Heart left ventricle (tissue), 16 donors: ENCODE data around the gene BET1L. TPM values are rescaled to one million over a fixed set of nuclear protein-coding genes. Genes with fewer than 3 reads are reported as not detected.
"Not testable (repeated sequence)": the region's sequence is repeated elsewhere in the genome, so short reads cannot be mapped to it uniquely, and the experiment has no call there.

ENCODE experiments used
- ATAC-seq, 4 donors: fragments of 200-7000 bp; cut with Tn5 transposase; one replicate each; pipeline ENCODE4 v1.9.1; 2020 to 2022; ENCODE audit warnings: moderate library complexity in 4 of 4, mild to moderate bottlenecking in 3 of 4, moderate number of reproducible peaks in 1 of 4
- DNase-seq, 5 donors: peaks; one replicate each; pipeline ENCODE4 v3.0.0-alpha.2; 2020
- H3K27ac ChIP-seq, 12 donors: fragments of 200-600 bp; sonication (generic) in 4 of 12; one replicate each; pipeline versions ENCODE4 v1.5.0 to v1.8.0; 2016 to 2022; ENCODE audit warnings: mild to moderate bottlenecking in 2 of 12
- H3K27me3 ChIP-seq, 9 donors: fragments of 200-600 bp; sonication (generic) in 2 of 9; one replicate each; pipeline versions ENCODE4 v1.5.1 to v1.8.0; 2016 to 2022; ENCODE audit warnings: mild to moderate bottlenecking in 3 of 9
- H3K36me3 ChIP-seq, 9 donors: fragments of 200-600 bp; sonication (generic) in 2 of 9; one replicate each; pipeline versions ENCODE4 v1.5.0 to v1.8.0; 2018 to 2022; ENCODE audit warnings: mild to moderate bottlenecking in 2 of 9
- H3K4me1 ChIP-seq, 12 donors: fragments of 200-600 bp; sonication (generic) in 4 of 12; one replicate each; pipeline versions ENCODE4 v1.5.0 to v1.8.0; 2016 to 2022; ENCODE audit warnings: mild to moderate bottlenecking in 3 of 12
- H3K4me3 ChIP-seq, 12 donors: fragments of 200-600 bp; sonication (generic) in 4 of 12; one replicate each; pipeline versions ENCODE4 v1.5.0 to v1.8.0; 2017 to 2022; ENCODE audit warnings: mild to moderate bottlenecking in 9 of 12, moderate library complexity in 4 of 12
- H3K9me3 ChIP-seq, 12 donors: fragments of 200-600 bp; sonication (generic) in 4 of 12; one replicate each; pipeline versions ENCODE4 v1.5.0 to v1.8.0; 2016 to 2022; ENCODE audit warnings: mild to moderate bottlenecking in 1 of 12
- CTCF ChIP-seq, 12 donors: fragments of 200-600 bp; sonication (generic) in 4 of 12; IDR thresholded peaks; one replicate each; pipeline versions ENCODE4 v1.5.0 to v1.8.0; 2018 to 2022; ENCODE audit warnings: antibody characterized with exemption in 12 of 12, mild to moderate bottlenecking in 5 of 12
- WGBS, 4 donors: extraction: QIAGEN DNeasy Blood & Tissue Kit in 2 of 4; methylation state at CpG; one replicate each; pipeline versions ENCODE4 v1.1.5 to v1.1.7; 2013 to 2018; 5-methylcytosine and 5-hydroxymethylcytosine counted together
- intact Hi-C, 10 donors: fragments of 100-400 bp; cut with DNase I; formaldehyde crosslinking; loops; one replicate each; pipeline versions ENCODE4 v1.11.1 to v1.14.2; 2022
- polyA plus RNA-seq, 2 donors: library from polyadenylated mRNA; stranded (reverse); fragments of 200-250 nt; gene quantifications; one replicate each; pipeline ENCODE4 v1.2.3, GENCODE V29; 2013
- total RNA-seq, 9 donors: library from RNA; depleted of rRNA in 2 of 9; stranded (reverse); fragments of >200 nt in 2 of 9; fragmentation: NEBNext Ultra II Directional in 3 of 9; extraction: Animal tissue kit (Norgen Biotek cat#: 25700) in 3 of 9; gene quantifications; one replicate each; pipeline versions ENCODE4 v1.1.0 to v1.2.4, GENCODE V29; 2016 to 2023
- donor health status: ischemic (EF 13 %, LVEDD 7.1; RV severe dilation, severe dysfunction).
- donor health status: healthy with polysubstance abuse.
- donor health status: DM: no; HTN: yes; CAD: no.
- donor health status: DM: no; HTN: no; CAD: no.
- donor health status: ischemic (EF 25% LVEDD 6.9; RV normal size, moderate dysfunction).
- donor health status: ischemic (EF 25% LVEDD 5.7; RV mildly dilated, moderate dysfunction).
- donor health status: healthy.
- donor health status: DM: yes; HTN: yes; CAD: no.
- donor health status: ischemic (EF 35%, LVEDD 5.7; RV mildly dilated, moderate dysfunction).
- donor health status: nonischemic (EF 11% LVEDD 7.7; RV severe dilation, severe dysfunction).
- donor health status: DM: yes; HTN: yes; CAD: no.
- donor health status: PGD.
- donor health status: ischemic (EF 29% LVEDD 5.4; RV normal size, mild dysfunction).
- donor health status: nonischemic (EF 23%, LVEDD 6.1; RV moderate dilation, normal function).

BET1L gene
- total and polyA plus RNA-seq, 11 donors: 12.9 to 32.2 (median 20.9) TPM

DNA sequence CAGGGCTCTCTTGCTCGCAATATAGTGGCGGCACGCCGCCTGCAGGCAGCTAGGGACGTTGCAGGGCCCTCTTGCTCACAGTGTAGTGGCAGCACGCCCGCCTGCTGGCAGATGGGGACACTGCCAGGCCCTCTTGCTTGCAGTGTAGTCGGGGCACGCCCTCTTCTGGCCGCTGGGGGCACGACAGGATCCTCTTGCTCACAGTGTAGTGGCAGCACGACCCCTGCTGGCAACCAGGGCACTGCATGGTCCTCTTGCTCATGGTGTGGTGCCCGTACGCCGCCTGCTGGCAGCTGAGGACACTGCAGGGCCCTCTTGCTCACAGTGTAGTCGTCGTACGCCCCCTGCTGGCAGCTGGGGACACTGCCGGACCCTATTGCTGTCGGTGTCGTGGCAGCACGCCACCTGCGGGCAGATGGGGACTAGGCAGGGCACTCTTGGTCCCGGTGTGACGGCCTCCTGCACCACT, 17.3 kb downstream of the BET1L start:
- H3K36me3 ChIP-seq, H3K27ac ChIP-seq, H3K4me1 ChIP-seq, H3K4me3 ChIP-seq, intact Hi-C loops, H3K9me3 ChIP-seq, H3K27me3 ChIP-seq: not testable (repeated sequence)
- peak; percentile 51 to 81 (median 80) for ATAC-seq
- 56 to 68% methylated on average over 10 of the region's 25 CpGs; no CpG with 5 or more reads in 2 of the 4 donors for WGBS, 4 donors
- peak in 7 of 12 donors; percentile 9 to 42 (median 23) for TF ChIP-seq CTCF (IDR thresholded peaks at IDR 0.05)
- DNase-seq: peak; percentile 6 to 54 (median 29)

DNA sequence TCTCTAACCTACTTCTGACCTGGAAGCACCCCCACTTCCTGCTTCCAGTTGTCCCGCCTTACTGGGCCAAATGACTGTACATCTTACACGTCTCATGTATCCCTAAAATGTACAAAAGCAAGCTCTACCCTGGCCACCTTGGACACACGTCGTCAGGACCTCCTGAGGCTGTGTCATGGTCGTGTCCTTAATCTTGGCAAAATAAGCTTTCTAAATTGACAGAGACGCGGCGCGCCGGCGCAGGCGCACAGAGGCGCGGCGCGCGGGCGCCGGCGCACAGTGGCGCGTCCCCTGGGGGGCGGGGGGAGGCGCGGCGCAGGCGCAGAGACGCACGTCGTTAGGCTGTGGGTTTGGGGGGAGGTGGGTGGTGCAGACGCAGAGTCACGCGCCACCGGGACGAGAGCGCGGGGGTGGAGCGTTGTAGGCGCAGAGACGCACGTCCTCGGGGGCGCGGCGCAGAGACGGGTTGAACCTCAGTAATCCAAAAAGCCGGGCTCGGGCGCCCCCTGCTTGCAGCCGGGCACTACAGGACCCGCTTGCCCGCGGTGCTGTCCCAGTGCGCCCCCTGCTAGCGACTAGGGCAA, 17.9 kb downstream of the BET1L start:
- H3K27me3 ChIP-seq, H3K9me3 ChIP-seq, H3K4me3 ChIP-seq, H3K4me1 ChIP-seq, H3K27ac ChIP-seq, H3K36me3 ChIP-seq, intact Hi-C loops: not testable (repeated sequence)
- WGBS, 4 donors: 80 to 82% (median 81%) methylated on average over 40 to 48 of the region's 55 CpGs
- ATAC-seq: peak; percentile 35 to 76 (median 58)
- DNase-seq: peak in 3 of 5 donors; percentile 21 to 58 (median 22)

DNA sequence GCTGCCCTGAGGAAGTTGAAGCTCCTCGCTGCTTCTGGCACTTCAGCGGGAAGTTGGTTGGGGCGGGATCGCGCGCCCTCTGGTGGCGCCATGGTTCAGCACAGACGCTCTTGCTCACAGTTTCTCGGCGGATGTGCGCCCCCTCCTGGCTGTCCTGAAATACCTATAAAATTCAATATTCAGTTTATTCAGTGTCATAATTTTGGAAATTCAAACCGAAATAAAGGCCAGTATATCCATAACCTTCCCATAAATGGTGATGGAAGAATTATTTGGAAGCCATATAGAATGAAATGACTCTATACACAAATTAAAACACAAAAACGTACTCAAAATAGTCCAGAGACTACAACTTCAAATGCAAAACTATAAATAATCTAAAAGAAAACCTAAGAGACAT, 27.0 kb downstream of the BET1L start:
- H3K27me3 ChIP-seq, intact Hi-C loops, DNase-seq, H3K4me3 ChIP-seq, H3K4me1 ChIP-seq, ATAC-seq, H3K36me3 ChIP-seq, H3K9me3 ChIP-seq, H3K27ac ChIP-seq: not testable (repeated sequence)
- WGBS, 4 donors: 0% methylated on average over 1 to 2 of the region's 13 CpGs; no CpG with 5 or more reads in 1 of the 4 donors
- peak in 7 of 12 donors; percentile 18 to 40 (median 35) for TF ChIP-seq CTCF (IDR thresholded peaks at IDR 0.05)

Other genes starting within 250 kb of the BET1L start
- gene SCGB1C1, start 14.3 kb downstream of the BET1L start, total RNA-seq: not detected
- gene SCGB1C1, start 14.3 kb downstream of the BET1L start, polyA plus RNA-seq: not detected
- 10 to 100 TPM; 48.7 to 94.1 (median 74.3) TPM for gene RIC8A, start 309 bp upstream of the BET1L start, total RNA-seq
- 10 to 100 TPM; 32.7 to 99.5 TPM for gene RIC8A, start 309 bp upstream of the BET1L start, polyA plus RNA-seq
- gene SIRT3, start 28.9 kb upstream of the BET1L start, total RNA-seq: 10 to 100 TPM; 21.6 to 46.5 (median 27.8) TPM
- gene SIRT3, start 28.9 kb upstream of the BET1L start, polyA plus RNA-seq: 10 to 100 TPM; 21.2 to 23.6 TPM
- 100 to 1,000 TPM in 2 of 9 donors, 10 to 100 TPM in 7; 75.1 to 110 (median 87.5) TPM for gene PSMD13, start 29.6 kb upstream of the BET1L start, total RNA-seq
- gene PSMD13, start 29.6 kb upstream of the BET1L start, polyA plus RNA-seq: 100 to 1,000 TPM; 119 to 140 TPM
- gene NLRP6, start 71.0 kb upstream of the BET1L start, total RNA-seq: under 1 TPM in 4 of 9 donors, not detected in 5; 0.09 to 0.20 (median 0.16) TPM
- under 1 TPM in 1 of 2 donors, not detected in 1; 0.14 TPM for gene NLRP6, start 71.0 kb upstream of the BET1L start, polyA plus RNA-seq
- 10 to 100 TPM in 2 of 9 donors, 1 to 10 TPM in 7; 4.5 to 11.1 (median 6.2) TPM for gene PGGHG, start 81.7 kb upstream of the BET1L start, total RNA-seq
- 10 to 100 TPM in 1 of 2 donors, 1 to 10 TPM in 1; 9.4 to 15.7 TPM for gene PGGHG, start 81.7 kb upstream of the BET1L start, polyA plus RNA-seq
- not detected for gene IFITM5, start 92.1 kb upstream of the BET1L start, total RNA-seq
- gene IFITM5, start 92.1 kb upstream of the BET1L start, polyA plus RNA-seq: not detected
- 100 to 1,000 TPM; 116 to 412 (median 149) TPM for gene IFITM2, start 100.4 kb upstream of the BET1L start, total RNA-seq
- 100 to 1,000 TPM; 270 to 501 TPM for gene IFITM2, start 100.4 kb upstream of the BET1L start, polyA plus RNA-seq
- 100 to 1,000 TPM in 6 of 9 donors, 10 to 100 TPM in 3; 61.3 to 277 (median 127) TPM for gene IFITM1, start 106.6 kb upstream of the BET1L start, total RNA-seq
- 100 to 1,000 TPM; 158 to 278 TPM for gene IFITM1, start 106.6 kb upstream of the BET1L start, polyA plus RNA-seq
- gene IFITM3, start 113.5 kb upstream of the BET1L start, total RNA-seq: 100 to 1,000 TPM; 144 to 781 (median 214) TPM
- 100 to 1,000 TPM; 501 to 873 TPM for gene IFITM3, start 113.5 kb upstream of the BET1L start, polyA plus RNA-seq
- gene B4GALNT4, start 162.1 kb upstream of the BET1L start, total RNA-seq: 1 to 10 TPM in 2 of 9 donors, under 1 TPM in 5, not detected in 2; 0.28 to 1.9 (median 0.67) TPM
- gene B4GALNT4, start 162.1 kb upstream of the BET1L start, polyA plus RNA-seq: under 1 TPM; 0.68 to 0.91 TPM
- 1 to 10 TPM in 5 of 9 donors, under 1 TPM in 4; 0.15 to 2.0 (median 1.0) TPM for gene PKP3, start 186.8 kb upstream of the BET1L start, total RNA-seq
- under 1 TPM; 0.17 to 0.34 TPM for gene PKP3, start 186.8 kb upstream of the BET1L start, polyA plus RNA-seq
- gene SIGIRR, start 207.6 kb upstream of the BET1L start, total RNA-seq: 10 to 100 TPM; 22.6 to 65.6 (median 30.4) TPM
- gene SIGIRR, start 207.6 kb upstream of the BET1L start, polyA plus RNA-seq: 100 to 1,000 TPM in 1 of 2 donors, 10 to 100 TPM in 1; 41.2 to 105 TPM
- gene ANO9, start 234.6 kb upstream of the BET1L start, total RNA-seq: 1 to 10 TPM in 2 of 9 donors, under 1 TPM in 1, not detected in 6; 0.21 to 3.1 (median 2.7) TPM
- under 1 TPM; 0.07 to 0.19 TPM for gene ANO9, start 234.6 kb upstream of the BET1L start, polyA plus RNA-seq
- 10 to 100 TPM; 20.3 to 43.0 (median 25.7) TPM for gene PTDSS2, start 242.9 kb upstream of the BET1L start, total RNA-seq
- 10 to 100 TPM; 33.1 to 36.2 TPM for gene PTDSS2, start 242.9 kb upstream of the BET1L start, polyA plus RNA-seq